Endothelial cell of umbilical vein (primary cell): ENCODE data around the gene LLCFC1. TPM values are rescaled to one million over a fixed set of nuclear protein-coding genes. Genes with fewer than 3 reads are reported as not detected.

ENCODE experiments used
- BruUV-seq: library from RNA; stranded (reverse); fragments of 400-500 nt; replicated peaks from 2 replicates; lab custom pipeline; 2021; lab: Mats Ljungman, UMichigan
- CTCF ChIA-PET: fragments of 300-600, 350-600 bp; sonication (Branson Sonifier 250); formaldehyde crosslinking; loops from one replicate; lab custom pipeline; 2021; ENCODE audit warnings: antibody characterized with exemption, inconsistent platforms; lab: Charles Lee
- POLR2A ChIA-PET: fragments of 300-600, 350-600 bp; sonication (Branson Sonifier 250); formaldehyde crosslinking; loops from one replicate; lab custom pipeline; 2021; ENCODE audit warnings: antibody characterized with exemption, inconsistent platforms; lab: Charles Lee
- DNase-seq: peaks from one replicate; pipeline ENCODE4 v3.0.0-alpha.2; 2011; ENCODE audit warnings: low read depth, low spot score
- FAIRE-seq: peaks from 2 replicates; lab custom pipeline; 2011; peaks lifted over from hg19 to GRCh38; lab: Jason Lieb, UNC
- H2AFZ ChIP-seq: 2 replicates; pipeline ENCODE4 v1.6.0; 2012; ENCODE audit warnings: low read depth, low read length, control low read depth, inconsistent platforms
- H3K27ac ChIP-seq: 2 replicates; pipeline ENCODE4 v1.5.1; 2011; ENCODE audit warnings: low read depth, mild to moderate bottlenecking, control low read depth, low read length, moderate library complexity; ENCODE audit not compliant: insufficient read depth
- H3K27me3 ChIP-seq, 2 experiments: 2 replicates each; pipeline versions ENCODE4 v1.6.0 to v1.6.1; 2011; ENCODE audit warnings: low read length in 2 of 2, mixed read lengths in 1 of 2; ENCODE audit not compliant: control insufficient read depth in 2 of 2, insufficient read depth in 2 of 2
- H3K36me3 ChIP-seq, 2 experiments: 2 replicates in 1 of 2; 3 replicates in 1 of 2; pipeline ENCODE4 v1.5.1; 2011; ENCODE audit warnings: low read length in 2 of 2, mild to moderate bottlenecking in 1 of 2, moderate library complexity in 1 of 2; ENCODE audit not compliant: control insufficient read depth in 2 of 2, insufficient read depth in 2 of 2; ENCODE audit errors: extremely low read depth in 1 of 2
- H3K4me1 ChIP-seq: 3 replicates; pipeline ENCODE4 v1.5.1; 2011; ENCODE audit warnings: mild to moderate bottlenecking, low read length; ENCODE audit not compliant: control insufficient read depth, insufficient read depth; ENCODE audit errors: extremely low read depth
- H3K4me2 ChIP-seq: 2 replicates; pipeline ENCODE4 v1.6.1; 2011; ENCODE audit warnings: low read length, control low read depth, mixed read lengths; ENCODE audit not compliant: insufficient read depth
- H3K4me3 ChIP-seq, 3 experiments: fragments of 200-600 bp in 1 of 3; sonication (generic), shearing (Covaris generic) in 1 of 3; replicated peaks in 1 of 3; 2 replicates each; pipeline ENCODE4 v1.5.1; 2011 to 2016; ENCODE audit warnings: control low read depth in 3 of 3, low read length in 3 of 3, mild to moderate bottlenecking in 2 of 3, inconsistent platforms in 1 of 3, low read depth in 1 of 3, moderate library complexity in 1 of 3; ENCODE audit not compliant: insufficient read depth in 1 of 3
- H3K79me2 ChIP-seq: 2 replicates; pipeline ENCODE4 v1.6.0; 2012; ENCODE audit warnings: low read length, inconsistent platforms; ENCODE audit not compliant: control insufficient read depth, insufficient read depth
- H3K9ac ChIP-seq: replicated peaks from 2 replicates; pipeline ENCODE3; 2011; ENCODE audit warnings: low read length, control low read depth; ENCODE audit not compliant: insufficient read depth; ENCODE audit errors: extremely low read depth
- H3K9me1 ChIP-seq: replicated peaks from 3 replicates; pipeline ENCODE4 v1.6.0; 2011; ENCODE audit warnings: mild to moderate bottlenecking, low read length; ENCODE audit not compliant: control insufficient read depth, insufficient read depth; ENCODE audit errors: extremely low read depth
- H3K9me3 ChIP-seq: replicated peaks from 2 replicates; pipeline ENCODE4 v1.5.1; 2012; ENCODE audit warnings: low read length, inconsistent platforms; ENCODE audit not compliant: control insufficient read depth, insufficient read depth
- H4K20me1 ChIP-seq: replicated peaks from 2 replicates; pipeline ENCODE3; 2011; ENCODE audit warnings: mild to moderate bottlenecking, low read length; ENCODE audit not compliant: control insufficient read depth, insufficient read depth; ENCODE audit errors: extremely low read depth
- EZH2 ChIP-seq: IDR thresholded peaks from 2 replicates; pipeline ENCODE4 v1.6.1; 2012; ENCODE audit warnings: borderline replicate concordance, low read depth, mild to moderate bottlenecking, moderate library complexity, low read length, inconsistent platforms; ENCODE audit not compliant: severe bottlenecking
- FOS ChIP-seq: IDR thresholded peaks from 2 replicates; pipeline ENCODE4 v1.6.1; 2011; ENCODE audit warnings: mild to moderate bottlenecking, low read length, moderate library complexity, borderline replicate concordance; ENCODE audit not compliant: insufficient read depth
- GATA2 ChIP-seq: IDR thresholded peaks from 2 replicates; pipeline ENCODE4 v1.7.0; 2011; ENCODE audit warnings: low read depth, mild to moderate bottlenecking, moderate library complexity, mixed read lengths, low read length; ENCODE audit not compliant: insufficient read length, insufficient read depth
- JUN ChIP-seq: IDR thresholded peaks from 2 replicates; pipeline ENCODE4 v1.6.1; 2011; ENCODE audit warnings: borderline replicate concordance, low read depth; ENCODE audit not compliant: insufficient read length, insufficient read depth
- MYC ChIP-seq: IDR thresholded peaks from one replicate; pipeline ENCODE4 v1.6.1; 2011; ENCODE audit warnings: mild to moderate bottlenecking, low read depth, low read length
- POLR2A ChIP-seq: IDR thresholded peaks from 2 replicates; pipeline ENCODE4 v1.6.1; 2012; ENCODE audit warnings: low read depth, mild to moderate bottlenecking, control low read depth, low read length
- POLR2AphosphoS5 ChIP-seq: IDR thresholded peaks from 2 replicates; pipeline ENCODE4 v1.6.1; 2012; ENCODE audit warnings: low read depth, mild to moderate bottlenecking, control low read depth, low read length, moderate library complexity; ENCODE audit not compliant: insufficient read depth
- dilution Hi-C: fragments of 300-500 bp; cut with MboI; formaldehyde crosslinking; loops from one replicate; pipeline ENCODE4 v1.15.0; 2019; ENCODE audit warnings: low sequenced_read_pairs; ENCODE audit not compliant: extremely low pct_ligation_motif_present
- intact Hi-C: fragments of 100-400 bp; cut with micrococcal nuclease; formaldehyde crosslinking; loops from one replicate; pipeline ENCODE4 v1.10.0; 2022
- polyA plus RNA-seq, 4 experiments: library from polyadenylated mRNA; depleted of rRNA in 3 of 4; stranded (reverse) in 3 of 4; unstranded in 1 of 4; fragments of >200 nt; gene quantifications; 2 replicates each; pipeline versions ENCODE4 v1.2.1 to v1.2.3, GENCODE V29; 2011 to 2012; ENCODE audit warnings: missing spikeins in 1 of 4
- total RNA-seq: library from RNA; stranded (reverse); gene quantifications from 2 replicates; pipeline ENCODE4 v1.2.3, GENCODE V29; 2021
- TF ChIP-seq, protein P1 (sequence below): IDR thresholded peaks from 2 replicates; pipeline ENCODE4 v1.6.1; 2011; ENCODE audit not compliant: insufficient read depth, insufficient read length
- TF ChIP-seq, protein P2 (sequence below), 2 donors: IDR thresholded peaks; 1 replicate in 1 of 2; 2 replicates in 1 of 2; pipeline ENCODE4 v1.5.1; 2011; ENCODE audit warnings: low read length in 2 of 2, mild to moderate bottlenecking in 2 of 2, moderate library complexity in 2 of 2, control low read depth in 1 of 2, inconsistent platforms in 1 of 2, low read depth in 1 of 2; ENCODE audit not compliant: insufficient read depth in 1 of 2; ENCODE audit errors: extremely low read depth in 1 of 2

Gene LLCFC1
- total and polyA plus RNA-seq, 2 donors (not counting 3 experiments of a cell fraction or from before 2014, with no cell fraction given): not detected

DNA sequence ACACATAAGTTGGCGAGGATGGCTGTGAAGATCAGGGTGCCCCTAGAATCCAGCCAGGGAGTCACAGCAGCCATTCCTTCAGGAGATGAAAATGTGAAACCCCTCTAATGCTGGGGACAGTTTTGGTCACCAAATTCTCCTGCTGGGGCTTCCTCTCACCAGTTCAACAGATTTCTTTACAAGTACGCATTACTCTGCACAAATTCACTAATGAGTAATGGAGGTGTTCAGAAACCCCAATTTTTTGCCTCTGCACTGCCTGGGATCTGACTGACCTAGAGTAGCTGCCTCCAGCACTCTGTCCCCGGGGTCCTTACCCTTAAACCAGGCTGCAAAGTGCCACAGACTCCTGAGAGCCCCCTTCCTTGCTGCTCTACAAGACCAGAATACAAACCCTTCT is 21.8 kb upstream of the LLCFC1 start:
- BruUV-seq: no TSS peak
- H3K36me3 ChIP-seq: no peaks in the 10 kb centered on the region
- no peaks in the 10 kb centered on the region for H3K9me1 ChIP-seq
- H4K20me1 ChIP-seq: peaks cover 2% of the 10 kb centered on the region
- ChIA-PET CTCF (no interaction called here), POLR2A (no interaction called here)
- no peaks in the 10 kb centered on the region for H3K4me1 ChIP-seq
- no peak overlapping the region for H3K4me3 ChIP-seq
- dilution Hi-C loops: no loop called here
- no peaks in the 10 kb centered on the region for H3K79me2 ChIP-seq
- H3K9me3 ChIP-seq: no peaks in the 10 kb centered on the region
- DNase-seq: no peak
- no peak overlapping the region for H3K27ac ChIP-seq
- no peak for TF ChIP-seq POLR2AphosphoS5
- TF ChIP-seq, protein P1, sequence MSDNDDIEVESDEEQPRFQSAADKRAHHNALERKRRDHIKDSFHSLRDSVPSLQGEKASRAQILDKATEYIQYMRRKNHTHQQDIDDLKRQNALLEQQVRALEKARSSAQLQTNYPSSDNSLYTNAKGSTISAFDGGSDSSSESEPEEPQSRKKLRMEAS: no peak
- TF ChIP-seq FOS: no peak
- TF ChIP-seq EZH2: no peak
- no peak for FAIRE-seq
- H2AFZ ChIP-seq: no peak overlapping the region
- no peak overlapping the region for H3K4me2 ChIP-seq
- H3K27me3 ChIP-seq: peaks cover 0 to 2% of the 10 kb centered on the region in 2 experiments
- H3K9ac ChIP-seq: no peak overlapping the region
- intact Hi-C loops: no loop called here

DNA sequence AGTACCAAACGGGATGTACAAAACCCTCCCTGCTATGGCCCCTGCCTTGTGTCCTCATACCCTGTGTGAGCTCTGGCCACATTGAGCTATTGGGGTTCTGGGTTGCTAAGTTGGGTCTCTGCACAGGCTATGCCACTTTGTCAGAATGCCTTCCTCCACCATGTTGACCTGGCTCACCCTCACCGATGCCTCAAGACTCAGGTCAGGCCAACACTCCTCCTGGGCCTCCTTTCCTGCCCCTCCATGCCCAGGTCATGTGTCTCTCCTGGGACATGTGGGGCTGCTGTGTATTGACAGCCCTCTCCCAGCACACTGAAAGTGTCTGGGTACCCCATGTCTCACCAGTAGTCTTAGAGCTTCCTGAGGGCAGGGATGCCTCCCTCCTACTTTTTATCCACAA is 20.4 kb upstream of the LLCFC1 start:
- H3K27ac ChIP-seq: no peak overlapping the region
- intact Hi-C loops: no loop called here
- H3K9me3 ChIP-seq: no peaks in the 10 kb centered on the region
- no peaks in the 10 kb centered on the region for H3K9me1 ChIP-seq
- peaks cover 0 to 2% of the 10 kb centered on the region in 2 experiments for H3K27me3 ChIP-seq
- H3K9ac ChIP-seq: no peak overlapping the region
- H3K4me1 ChIP-seq: no peaks in the 10 kb centered on the region
- H4K20me1 ChIP-seq: peaks cover 2% of the 10 kb centered on the region
- TF ChIP-seq POLR2AphosphoS5 (no peak), MYC (no peak), JUN (no peak), GATA2 (no peak), POLR2A (no peak), EZH2 (no peak), FOS (no peak)
- TF ChIP-seq, protein P2, sequence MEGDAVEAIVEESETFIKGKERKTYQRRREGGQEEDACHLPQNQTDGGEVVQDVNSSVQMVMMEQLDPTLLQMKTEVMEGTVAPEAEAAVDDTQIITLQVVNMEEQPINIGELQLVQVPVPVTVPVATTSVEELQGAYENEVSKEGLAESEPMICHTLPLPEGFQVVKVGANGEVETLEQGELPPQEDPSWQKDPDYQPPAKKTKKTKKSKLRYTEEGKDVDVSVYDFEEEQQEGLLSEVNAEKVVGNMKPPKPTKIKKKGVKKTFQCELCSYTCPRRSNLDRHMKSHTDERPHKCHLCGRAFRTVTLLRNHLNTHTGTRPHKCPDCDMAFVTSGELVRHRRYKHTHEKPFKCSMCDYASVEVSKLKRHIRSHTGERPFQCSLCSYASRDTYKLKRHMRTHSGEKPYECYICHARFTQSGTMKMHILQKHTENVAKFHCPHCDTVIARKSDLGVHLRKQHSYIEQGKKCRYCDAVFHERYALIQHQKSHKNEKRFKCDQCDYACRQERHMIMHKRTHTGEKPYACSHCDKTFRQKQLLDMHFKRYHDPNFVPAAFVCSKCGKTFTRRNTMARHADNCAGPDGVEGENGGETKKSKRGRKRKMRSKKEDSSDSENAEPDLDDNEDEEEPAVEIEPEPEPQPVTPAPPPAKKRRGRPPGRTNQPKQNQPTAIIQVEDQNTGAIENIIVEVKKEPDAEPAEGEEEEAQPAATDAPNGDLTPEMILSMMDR (IDR thresholded peaks at IDR 0.05; ENCODE audit: extremely low read depth in 1 of 2, insufficient read depth in 1 of 2, low read depth in 1 of 2, low read length in 2 of 2): no peak
- TF ChIP-seq, protein P1: no peak
- no peak overlapping the region for H3K4me2 ChIP-seq
- BruUV-seq: no TSS peak
- ChIA-PET CTCF (no interaction called here), POLR2A (no interaction called here)
- H2AFZ ChIP-seq: no peak overlapping the region
- FAIRE-seq (no peak), DNase-seq (no peak)
- H3K36me3 ChIP-seq: no peaks in the 10 kb centered on the region
- H3K4me3 ChIP-seq: no peak overlapping the region
- H3K79me2 ChIP-seq: no peaks in the 10 kb centered on the region
- dilution Hi-C loops: no loop called here
